Measurements from ENCODE around the gene ZDHHC12. TPM values are rescaled to one million over a fixed set of nuclear protein-coding genes. Genes with fewer than 3 reads are reported as not detected.
A peak's percentile ranks its signal among the peaks of the same experiment; 100 is the strongest.

ZDHHC12 gene
- total and polyA plus RNA-seq, 4 donors, result 22.6 to 103 (median 63.4) TPM

- peaks cover 4 to 39% (median 10%) of the 10 kb centered on the region in 5 donors for H3K4me1 ChIP-seq (ENCODE audit: control insufficient read depth in 5 of 5, insufficient read depth in 5 of 5, low read length in 5 of 5)
- H3K36me3 ChIP-seq (ENCODE audit: control insufficient read depth in 4 of 4, insufficient read depth in 4 of 4, low read length in 4 of 4), result no peaks in the 10 kb centered on the region
- no peaks in the 10 kb centered on the region for H3K27me3 ChIP-seq (ENCODE audit: control insufficient read depth in 3 of 3, insufficient read depth in 3 of 3, low read length in 2 of 3)
- peak overlapping the region; percentile 70 to 93 for H3K9ac ChIP-seq (ENCODE audit: insufficient read depth in 1 of 2, low read length in 2 of 2)
- WGBS, 2 donors, result 3 to 5% methylated on average over 15 of the region's 15 CpGs
- TF ChIP-seq, protein P1, sequence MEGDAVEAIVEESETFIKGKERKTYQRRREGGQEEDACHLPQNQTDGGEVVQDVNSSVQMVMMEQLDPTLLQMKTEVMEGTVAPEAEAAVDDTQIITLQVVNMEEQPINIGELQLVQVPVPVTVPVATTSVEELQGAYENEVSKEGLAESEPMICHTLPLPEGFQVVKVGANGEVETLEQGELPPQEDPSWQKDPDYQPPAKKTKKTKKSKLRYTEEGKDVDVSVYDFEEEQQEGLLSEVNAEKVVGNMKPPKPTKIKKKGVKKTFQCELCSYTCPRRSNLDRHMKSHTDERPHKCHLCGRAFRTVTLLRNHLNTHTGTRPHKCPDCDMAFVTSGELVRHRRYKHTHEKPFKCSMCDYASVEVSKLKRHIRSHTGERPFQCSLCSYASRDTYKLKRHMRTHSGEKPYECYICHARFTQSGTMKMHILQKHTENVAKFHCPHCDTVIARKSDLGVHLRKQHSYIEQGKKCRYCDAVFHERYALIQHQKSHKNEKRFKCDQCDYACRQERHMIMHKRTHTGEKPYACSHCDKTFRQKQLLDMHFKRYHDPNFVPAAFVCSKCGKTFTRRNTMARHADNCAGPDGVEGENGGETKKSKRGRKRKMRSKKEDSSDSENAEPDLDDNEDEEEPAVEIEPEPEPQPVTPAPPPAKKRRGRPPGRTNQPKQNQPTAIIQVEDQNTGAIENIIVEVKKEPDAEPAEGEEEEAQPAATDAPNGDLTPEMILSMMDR (IDR thresholded peaks at IDR 0.05; ENCODE audit: control extremely low read depth, extremely low read depth), result no peak
- H3K4me3 ChIP-seq, result peak overlapping the region; percentile 73
- no peaks in the 10 kb centered on the region for H3K9me3 ChIP-seq (ENCODE audit: control insufficient read depth in 4 of 4, insufficient read depth in 3 of 4, low read length in 3 of 4)
- DNase-seq (peak; percentile 78 to 90 (median 79)), ATAC-seq (ENCODE audit: insufficient read depth, low FRiP score) (peak; percentile 54)
- peak overlapping the region; percentile 62 to 96 for H3K27ac ChIP-seq (ENCODE audit: low read depth in 1 of 2, low read length in 1 of 2)
Observed at GRCh38 chr9:128684325-128685199, 39.4 kb downstream of the ZDHHC12 start.

- Histone ChIP-seq H3K4me3 (peak overlapping the region; percentile 73), H3K27me3 (ENCODE audit: control insufficient read depth in 3 of 3, insufficient read depth in 3 of 3, low read length in 2 of 3) (no peaks in the 10 kb centered on the region), H3K36me3 (ENCODE audit: control insufficient read depth in 4 of 4, insufficient read depth in 4 of 4, low read length in 4 of 4) (no peaks in the 10 kb centered on the region), H3K4me1 (ENCODE audit: control insufficient read depth in 5 of 5, insufficient read depth in 5 of 5, low read length in 5 of 5) (peaks cover 4 to 39% (median 10%) of the 10 kb centered on the region in 5 donors), H3K9ac (ENCODE audit: insufficient read depth in 1 of 2, low read length in 2 of 2) (peak overlapping the region; percentile 70 to 93), H3K9me3 (ENCODE audit: control insufficient read depth in 4 of 4, insufficient read depth in 3 of 4, low read length in 3 of 4) (no peaks in the 10 kb centered on the region), H3K27ac (ENCODE audit: low read depth in 1 of 2, low read length in 1 of 2) (peak overlapping the region; percentile 62 to 96)
- WGBS, 2 donors, result 0 to 2% methylated on average over 3 of the region's 3 CpGs
- no peak for ATAC-seq (ENCODE audit: insufficient read depth, low FRiP score)
- DNase-seq, result no peak
- TF ChIP-seq, protein P1 (IDR thresholded peaks at IDR 0.05; ENCODE audit: control extremely low read depth, extremely low read depth), result no peak
Observed at GRCh38 chr9:128684065-128684324, 39.9 kb downstream of the ZDHHC12 start.

DNA sequence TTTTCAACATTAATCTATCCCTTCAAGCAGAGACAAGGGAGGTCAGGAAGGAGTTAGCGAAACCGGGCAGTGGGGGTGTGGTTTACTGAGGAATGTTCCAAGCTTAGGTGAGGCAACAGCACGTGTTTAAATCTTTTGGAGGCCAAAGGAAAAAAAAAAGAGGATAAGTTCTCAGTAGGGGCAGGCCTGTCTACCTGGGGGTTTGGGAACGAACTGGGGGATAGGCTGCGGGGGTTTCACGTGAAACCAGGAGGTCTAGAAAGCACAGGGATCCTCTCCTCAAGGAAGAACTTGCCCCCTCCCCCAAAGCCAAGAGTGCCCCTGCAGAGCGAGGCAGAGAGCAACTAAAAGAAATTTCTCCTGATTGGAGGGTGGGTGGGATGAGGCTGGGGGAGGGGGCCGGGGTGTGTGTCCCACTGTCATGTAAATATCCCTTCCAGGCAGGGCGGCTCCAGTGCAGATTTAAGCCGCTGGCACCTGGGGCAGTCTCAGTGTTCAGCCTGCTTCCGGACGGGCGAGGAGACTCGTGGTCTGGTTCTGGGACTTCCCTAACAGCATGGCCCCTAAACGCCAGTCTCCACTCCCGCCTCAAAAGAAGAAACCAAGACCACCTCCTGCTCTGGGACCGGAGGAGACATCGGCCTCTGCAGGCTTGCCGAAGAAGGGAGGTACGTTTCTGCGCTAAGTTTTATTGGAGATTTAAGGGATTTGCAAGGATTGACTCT is 40.4 kb downstream of the ZDHHC12 start:
- H3K9ac ChIP-seq (ENCODE audit: insufficient read depth in 1 of 2, low read length in 2 of 2), result peak overlapping the region; percentile 70 to 93
- H3K27me3 ChIP-seq (ENCODE audit: control insufficient read depth in 3 of 3, insufficient read depth in 3 of 3, low read length in 2 of 3), result no peaks in the 10 kb centered on the region
- DNase-seq (peak; percentile 56 to 68 (median 59)), ATAC-seq (ENCODE audit: insufficient read depth, low FRiP score) (no peak)
- H3K9me3 ChIP-seq (ENCODE audit: control insufficient read depth in 4 of 4, insufficient read depth in 3 of 4, low read length in 3 of 4), result no peaks in the 10 kb centered on the region
- peak overlapping the region; percentile 73 for H3K4me3 ChIP-seq
- H3K36me3 ChIP-seq (ENCODE audit: control insufficient read depth in 4 of 4, insufficient read depth in 4 of 4, low read length in 4 of 4), result no peaks in the 10 kb centered on the region
- peaks cover 4 to 38% (median 10%) of the 10 kb centered on the region in 5 donors for H3K4me1 ChIP-seq (ENCODE audit: control insufficient read depth in 5 of 5, insufficient read depth in 5 of 5, low read length in 5 of 5)
- peak overlapping the region; percentile 62 to 96 for H3K27ac ChIP-seq (ENCODE audit: low read depth in 1 of 2, low read length in 1 of 2)
- WGBS, 2 donors, result 2 to 4% methylated on average over 21 of the region's 21 CpGs
- TF ChIP-seq, protein P1 (IDR thresholded peaks at IDR 0.05; ENCODE audit: control extremely low read depth, extremely low read depth), result no peak
